ENCODE data around the gene ZNF783. TPM values are rescaled to one million over a fixed set of nuclear protein-coding genes. Genes with fewer than 3 reads are reported as not detected.
A peak's percentile ranks its signal among the peaks of the same experiment; 100 is the strongest.
"Not testable (repeated sequence)": the region's sequence is repeated elsewhere in the genome, so short reads cannot be mapped to it uniquely, and the experiment has no call there.

ZNF783 gene
- total RNA-seq, 2 donors from 2014 or later = 14.0 to 27.9 TPM

DNA sequence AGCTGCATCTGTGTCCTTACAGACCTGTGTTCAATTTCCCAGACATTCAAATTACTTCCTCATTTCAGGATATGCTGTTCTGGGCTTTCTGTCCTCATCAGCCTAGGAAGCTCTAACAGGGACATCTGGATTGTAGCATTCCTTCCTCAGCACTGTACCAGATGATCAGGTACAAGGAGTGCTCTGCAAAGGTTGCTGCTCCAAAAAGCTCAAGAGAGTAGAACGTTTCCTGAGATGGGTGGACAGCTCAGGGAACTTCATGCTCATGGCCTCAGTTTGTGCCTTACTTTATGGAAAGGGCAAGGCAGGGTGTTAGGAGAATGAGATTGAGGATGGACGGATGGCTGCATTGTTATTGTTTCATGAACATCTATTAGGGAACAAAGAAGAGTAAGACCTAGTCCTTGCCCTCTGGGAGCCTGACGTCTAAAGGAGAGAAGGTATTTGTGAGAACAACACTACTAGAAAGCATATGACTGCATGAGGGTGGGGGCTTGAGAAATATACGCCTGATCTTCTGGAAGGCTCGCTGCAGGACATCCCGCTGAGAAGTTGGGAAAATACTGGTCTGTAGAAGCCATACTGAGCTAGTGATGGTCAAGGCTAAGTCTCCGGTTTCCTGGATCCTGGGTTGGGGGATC is 33.0 kb upstream of the ZNF783 start:
- Mint-ChIP-seq H3K36me3 (peaks cover 6% of the 10 kb centered on the region), H3K4me1 (ENCODE audit: low read depth in 2 of 2) (peaks cover 0 to 8% of the 10 kb centered on the region in 2 donors), H3K9me3 (no peaks in the 10 kb centered on the region), H3K27me3 (peaks cover 8 to 12% of the 10 kb centered on the region in 2 donors), H3K4me3 (no peak overlapping the region), H3K27ac (peak overlapping the region in 1 of 2 donors; percentile 32)
- no peak for DNase-seq (ENCODE audit: low spot score)
- no peak for ATAC-seq

DNA sequence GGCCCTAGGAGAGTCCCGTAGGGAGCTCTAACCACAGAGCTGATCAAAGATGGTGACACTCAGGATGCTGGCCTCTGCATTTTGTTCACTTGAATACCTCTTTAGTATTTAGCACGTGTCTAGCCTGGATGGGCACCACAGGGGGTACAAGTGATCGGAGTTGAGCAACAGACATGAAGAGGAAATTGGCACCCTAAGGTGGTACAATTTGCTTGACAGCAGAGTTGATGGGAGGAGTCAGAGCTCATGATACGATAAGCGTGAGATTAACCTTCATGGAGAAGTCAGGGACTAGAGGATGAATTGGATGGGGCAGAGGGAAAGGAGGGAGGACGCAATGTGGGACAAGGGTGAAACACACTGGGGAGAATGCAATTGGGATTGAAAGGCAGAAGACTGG is 32.5 kb upstream of the ZNF783 start:
- peak overlapping the region in 1 of 2 donors; percentile 32 for H3K27ac Mint-ChIP-seq
- ATAC-seq (no peak), DNase-seq (ENCODE audit: low spot score) (no peak)
- peaks cover 8 to 12% of the 10 kb centered on the region in 2 donors for H3K27me3 Mint-ChIP-seq
- H3K4me1 Mint-ChIP-seq (ENCODE audit: low read depth in 2 of 2) = peaks cover 0 to 8% of the 10 kb centered on the region in 2 donors
- H3K9me3 Mint-ChIP-seq = no peaks in the 10 kb centered on the region
- peaks cover 6% of the 10 kb centered on the region for H3K36me3 Mint-ChIP-seq
- H3K4me3 Mint-ChIP-seq = no peak overlapping the region

DNA sequence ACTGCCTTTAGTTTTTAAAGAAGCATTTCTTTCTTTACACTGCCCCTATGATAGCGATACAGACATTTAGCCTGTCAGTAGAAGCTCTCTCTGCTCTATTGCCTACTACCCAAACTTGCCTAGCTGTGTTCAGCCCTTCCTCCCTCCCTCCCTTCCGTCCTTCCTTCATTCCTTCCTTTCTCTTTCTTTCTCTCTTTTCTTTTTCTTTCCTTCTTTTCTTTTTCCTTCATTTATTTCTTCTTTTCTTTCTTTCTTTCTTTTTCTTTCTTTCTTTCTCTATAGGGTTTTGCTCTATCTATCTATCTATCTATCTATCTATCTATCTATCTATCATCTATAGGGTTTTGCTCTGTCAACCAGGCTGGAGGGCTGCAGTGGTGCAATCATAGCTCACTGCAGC is 29.6 kb upstream of the ZNF783 start:
- Mint-ChIP-seq H3K27me3 (peaks cover 8 to 18% of the 10 kb centered on the region in 2 donors), H3K4me1 (ENCODE audit: low read depth in 2 of 2) (peaks cover 0 to 8% of the 10 kb centered on the region in 2 donors), H3K9me3 (no peaks in the 10 kb centered on the region), H3K27ac (peak overlapping the region in 1 of 2 donors; percentile 18), H3K36me3 (no peaks in the 10 kb centered on the region), H3K4me3 (no peak overlapping the region)
- ATAC-seq (no peak), DNase-seq (ENCODE audit: low spot score) (no peak)

DNA sequence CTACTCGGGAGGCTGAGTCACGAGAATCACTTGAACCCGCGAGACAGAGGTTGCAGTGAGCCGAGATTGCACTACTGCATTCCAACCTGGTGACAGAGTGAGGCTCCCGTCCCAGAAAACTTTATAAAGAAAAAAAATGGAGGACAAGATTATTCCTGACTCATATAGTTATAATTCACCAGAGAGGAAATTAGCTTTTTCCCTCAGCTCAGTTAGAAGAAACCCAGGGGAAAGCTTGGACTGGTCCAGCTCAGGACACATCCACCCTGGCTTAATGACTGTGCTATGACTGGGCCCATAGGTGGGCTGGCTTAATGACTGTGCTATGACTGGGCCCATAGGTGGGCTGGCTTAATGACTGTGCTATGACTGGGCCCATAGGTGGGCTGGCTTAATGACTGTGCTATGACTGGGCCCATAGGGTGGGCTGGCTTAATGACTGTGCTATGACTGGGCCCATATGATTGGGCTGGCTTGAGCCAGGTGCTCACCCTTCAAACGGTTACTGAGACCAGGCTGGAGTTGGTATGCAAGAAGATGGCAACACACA is 28.3 kb upstream of the ZNF783 start:
- not testable (repeated sequence) for H3K9me3 Mint-ChIP-seq; H3K4me3 Mint-ChIP-seq; DNase-seq (ENCODE audit: low spot score); H3K36me3 Mint-ChIP-seq; ATAC-seq; H3K27ac Mint-ChIP-seq
- Mint-ChIP-seq H3K4me1 (ENCODE audit: low read depth in 2 of 2) (peaks cover 6 to 12% of the 10 kb centered on the region in 2 donors), H3K27me3 (peaks cover 12 to 18% of the 10 kb centered on the region in 2 donors)

DNA sequence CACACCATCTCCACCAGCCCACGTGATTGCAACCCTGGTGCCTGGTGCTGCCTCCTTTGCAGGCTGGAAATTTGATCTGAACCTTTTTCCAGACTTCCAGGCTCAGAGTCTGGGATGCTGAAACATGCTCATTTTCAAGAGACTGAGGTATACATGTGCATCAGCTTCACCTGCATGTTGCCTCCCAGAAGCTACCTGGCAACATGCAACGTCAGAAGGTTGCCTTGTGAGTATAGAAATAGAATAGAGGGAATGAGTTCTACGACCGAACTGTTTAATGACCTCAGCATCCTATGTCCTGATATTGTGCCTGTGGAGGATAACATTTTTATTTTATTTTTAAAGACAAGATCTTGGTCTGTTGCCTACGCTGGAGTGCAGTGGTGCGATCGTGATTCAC is 24.5 kb upstream of the ZNF783 start:
- no peak for DNase-seq (ENCODE audit: low spot score)
- ATAC-seq = no peak
- H3K27ac Mint-ChIP-seq = no peak overlapping the region
- no peaks in the 10 kb centered on the region for H3K9me3 Mint-ChIP-seq
- no peak overlapping the region for H3K4me3 Mint-ChIP-seq
- H3K36me3 Mint-ChIP-seq = peaks cover 3% of the 10 kb centered on the region
- peaks cover 19 to 23% of the 10 kb centered on the region in 2 donors for H3K4me1 Mint-ChIP-seq (ENCODE audit: low read depth in 2 of 2)
- peaks cover 9 to 13% of the 10 kb centered on the region in 2 donors for H3K27me3 Mint-ChIP-seq

DNA sequence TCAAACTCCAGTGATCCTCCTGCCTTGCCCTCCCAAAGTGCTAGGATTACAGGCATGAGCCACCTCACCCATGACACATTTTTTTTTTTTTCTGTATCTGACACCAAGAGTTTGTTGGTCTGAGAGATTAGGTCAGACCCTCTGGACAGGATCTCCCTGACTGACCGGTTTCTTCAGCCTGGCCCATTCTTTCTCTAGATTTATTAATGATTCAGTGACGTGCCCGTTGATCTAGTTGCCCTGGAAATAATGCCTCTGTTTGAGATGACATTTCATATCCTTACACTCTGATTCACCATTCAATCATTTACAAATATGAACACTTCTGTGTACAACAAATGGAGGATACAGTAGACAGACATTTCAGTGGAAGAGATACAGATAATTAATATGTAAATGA is 23.9 kb upstream of the ZNF783 start:
- Mint-ChIP-seq H3K27ac (peak overlapping the region; percentile 9 to 26), H3K4me1 (ENCODE audit: low read depth in 2 of 2) (peaks cover 21 to 27% of the 10 kb centered on the region in 2 donors), H3K4me3 (peak overlapping the region; percentile 68), H3K9me3 (no peaks in the 10 kb centered on the region), H3K36me3 (peaks cover 8% of the 10 kb centered on the region), H3K27me3 (peaks cover 5 to 8% of the 10 kb centered on the region in 2 donors)
- DNase-seq (ENCODE audit: low spot score) = no peak
- ATAC-seq = no peak

DNA sequence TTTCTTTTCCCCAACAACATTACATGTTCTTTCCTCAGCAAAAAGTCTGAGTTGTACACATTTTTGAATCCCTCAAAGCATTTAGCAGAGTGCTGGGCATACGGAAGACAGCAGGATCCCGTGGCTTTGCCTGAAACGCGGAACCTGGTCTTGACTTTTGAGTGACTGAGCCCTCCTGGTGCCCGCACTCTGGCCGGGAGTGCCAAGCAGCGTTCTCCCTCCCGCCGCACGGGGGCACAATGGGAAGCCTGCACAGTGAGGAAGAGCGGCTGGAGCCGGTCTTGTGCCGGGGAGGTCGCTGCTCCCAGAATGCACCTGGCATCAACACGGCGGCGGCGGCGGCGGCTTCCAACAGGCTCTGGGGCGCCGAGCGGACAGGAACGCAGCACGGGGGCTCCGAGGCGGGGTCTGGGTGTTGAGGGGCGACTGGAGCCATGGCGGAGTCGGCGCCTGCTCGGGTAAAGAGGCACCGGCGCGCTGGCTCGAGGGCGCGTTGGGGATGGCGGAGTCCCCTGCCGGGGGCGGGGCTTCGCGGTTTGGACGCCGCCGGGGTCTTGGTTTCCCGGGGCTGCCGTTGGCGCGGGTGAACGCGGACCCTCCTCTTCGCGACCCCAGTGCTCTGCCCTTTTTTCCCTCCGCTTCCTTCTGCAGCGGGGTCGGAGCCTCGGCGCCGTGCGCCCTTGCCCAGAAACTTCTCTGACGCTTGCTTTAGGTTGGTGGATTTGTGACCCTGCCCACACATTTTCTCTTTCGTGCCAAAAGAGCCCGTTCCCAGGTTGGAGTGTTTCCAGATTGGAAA is 22.5 kb upstream of the ZNF783 start, which contains the start of gene ZNF212:
ZNF212 (plus strand) TSS at position 307 of the 799 bp plus-strand sequence; CDS start at position 435, 128 bp downstream.
- ATAC-seq (peak; percentile 100), DNase-seq (ENCODE audit: low spot score) (peak; percentile 91)
- Mint-ChIP-seq H3K9me3 (no peaks in the 10 kb centered on the region), H3K36me3 (peaks cover 8% of the 10 kb centered on the region), H3K27ac (peak within 1 kb of the TSS; percentile 75 to 91), H3K4me1 (ENCODE audit: low read depth in 2 of 2) (peaks cover 23 to 27% of the 10 kb centered on the region in 2 donors), H3K27me3 (peaks cover 4 to 6% of the 10 kb centered on the region in 2 donors), H3K4me3 (peak within 1 kb of the TSS; percentile 96)

DNA sequence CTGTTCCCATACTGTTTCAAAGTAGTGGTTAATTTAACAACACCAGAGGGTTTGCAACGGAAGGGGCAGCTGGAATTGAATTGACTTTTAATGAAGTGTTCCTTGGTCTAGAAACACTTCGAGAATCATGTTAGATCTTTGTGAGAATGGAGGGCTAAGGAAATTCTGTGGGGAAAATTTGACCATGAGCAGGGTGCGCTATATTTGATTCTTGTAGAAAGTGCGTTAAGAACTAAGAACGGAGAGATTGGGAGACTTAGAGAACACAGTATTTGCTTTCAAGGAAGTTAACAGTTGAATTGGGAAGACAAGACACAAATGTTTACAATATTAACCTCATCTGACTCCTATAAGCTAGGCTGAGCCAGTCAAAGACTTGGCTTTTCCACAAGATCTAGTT is 21.4 kb upstream of the ZNF783 start:
- ATAC-seq (no peak), DNase-seq (ENCODE audit: low spot score) (no peak)
- H3K4me1 Mint-ChIP-seq (ENCODE audit: low read depth in 2 of 2) = peaks cover 29 to 32% of the 10 kb centered on the region in 2 donors
- peak overlapping the region; percentile 75 to 91 for H3K27ac Mint-ChIP-seq
- H3K36me3 Mint-ChIP-seq = peaks cover 8% of the 10 kb centered on the region
- H3K9me3 Mint-ChIP-seq = no peaks in the 10 kb centered on the region
- peaks cover 4 to 6% of the 10 kb centered on the region in 2 donors for H3K27me3 Mint-ChIP-seq
- H3K4me3 Mint-ChIP-seq = peak overlapping the region; percentile 96

DNA sequence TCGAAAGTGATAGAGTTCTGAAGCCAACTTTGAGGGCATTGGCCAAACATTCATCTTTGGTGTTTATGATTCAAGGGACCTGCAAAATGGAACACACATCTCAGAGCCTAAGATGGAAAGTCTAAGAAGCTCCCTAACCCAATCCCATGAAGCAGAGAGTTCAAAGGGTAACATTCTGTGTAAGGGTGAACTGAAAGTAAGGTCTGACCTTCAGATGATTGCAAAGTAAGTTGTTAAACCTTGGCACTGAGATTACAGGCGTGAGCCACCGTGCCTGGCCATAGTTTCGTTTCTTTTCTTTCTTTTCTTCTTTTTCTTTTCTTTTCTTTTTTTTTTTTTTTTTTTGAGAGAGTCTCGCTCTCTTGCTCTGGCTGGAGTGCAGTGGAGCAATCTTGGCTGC is 20.3 kb upstream of the ZNF783 start:
- no peak for ATAC-seq
- Mint-ChIP-seq H3K27ac (no peak overlapping the region), H3K4me1 (ENCODE audit: low read depth in 2 of 2) (peaks cover 35 to 37% of the 10 kb centered on the region in 2 donors), H3K27me3 (peaks cover 2 to 4% of the 10 kb centered on the region in 2 donors), H3K9me3 (no peaks in the 10 kb centered on the region), H3K4me3 (no peak overlapping the region), H3K36me3 (peaks cover 8% of the 10 kb centered on the region)
- DNase-seq (ENCODE audit: low spot score) = no peak

DNA sequence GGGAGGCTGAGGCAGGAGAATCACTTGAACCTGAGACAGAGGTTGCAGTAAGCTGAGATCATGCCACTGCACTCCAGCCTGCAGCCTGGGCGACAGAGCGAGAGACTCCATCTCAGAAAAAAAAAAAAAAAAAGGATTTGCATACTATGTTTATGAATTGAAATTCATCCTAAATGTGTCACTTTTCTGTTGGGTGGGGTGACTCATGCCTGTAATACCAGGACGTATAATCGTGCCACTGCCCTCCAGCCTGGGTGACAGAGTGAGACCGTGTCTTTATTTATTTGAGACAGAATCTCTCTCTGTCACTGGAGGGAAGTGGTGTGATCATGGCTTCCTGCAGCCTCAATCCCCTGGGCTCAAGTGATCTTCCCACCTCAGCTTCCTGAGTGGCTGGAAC is 16.8 kb upstream of the ZNF783 start:
- no peaks in the 10 kb centered on the region for H3K9me3 Mint-ChIP-seq
- no peaks in the 10 kb centered on the region for H3K27me3 Mint-ChIP-seq
- H3K4me3 Mint-ChIP-seq = peak overlapping the region; percentile 2
- H3K4me1 Mint-ChIP-seq (ENCODE audit: low read depth in 2 of 2) = peaks cover 32 to 33% of the 10 kb centered on the region in 2 donors
- no peak for DNase-seq (ENCODE audit: low spot score)
- ATAC-seq = peak; percentile 82 to 94
- H3K27ac Mint-ChIP-seq = peak overlapping the region; percentile 52 to 56
- peaks cover 8% of the 10 kb centered on the region for H3K36me3 Mint-ChIP-seq

DNA sequence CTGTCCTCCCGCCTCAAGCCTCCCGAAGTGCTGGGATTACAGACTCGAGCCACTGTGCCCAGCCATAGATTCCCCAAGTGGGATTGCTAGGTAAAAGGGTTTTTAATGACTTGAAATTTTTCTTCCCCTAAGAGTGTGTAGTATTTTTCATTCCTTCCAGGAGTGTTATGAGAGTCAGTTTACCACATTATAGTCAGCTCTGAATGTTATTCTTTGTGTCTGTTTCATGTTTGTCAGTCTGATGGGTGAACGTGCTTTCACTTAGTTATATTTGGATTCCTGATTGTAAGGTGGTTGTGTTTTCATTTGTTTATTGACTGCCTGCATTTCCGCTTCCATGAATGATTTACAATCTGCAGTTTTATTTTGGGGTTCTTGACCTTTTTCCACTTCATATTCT is 16.3 kb upstream of the ZNF783 start:
- H3K27me3 Mint-ChIP-seq = no peaks in the 10 kb centered on the region
- no peak for DNase-seq (ENCODE audit: low spot score)
- H3K27ac Mint-ChIP-seq = peak overlapping the region; percentile 52 to 56
- peak overlapping the region; percentile 2 for H3K4me3 Mint-ChIP-seq
- H3K36me3 Mint-ChIP-seq = peaks cover 8% of the 10 kb centered on the region
- ATAC-seq = peak in 1 of 2 donors; percentile 55
- no peaks in the 10 kb centered on the region for H3K9me3 Mint-ChIP-seq
- peaks cover 27 to 29% of the 10 kb centered on the region in 2 donors for H3K4me1 Mint-ChIP-seq (ENCODE audit: low read depth in 2 of 2)

DNA sequence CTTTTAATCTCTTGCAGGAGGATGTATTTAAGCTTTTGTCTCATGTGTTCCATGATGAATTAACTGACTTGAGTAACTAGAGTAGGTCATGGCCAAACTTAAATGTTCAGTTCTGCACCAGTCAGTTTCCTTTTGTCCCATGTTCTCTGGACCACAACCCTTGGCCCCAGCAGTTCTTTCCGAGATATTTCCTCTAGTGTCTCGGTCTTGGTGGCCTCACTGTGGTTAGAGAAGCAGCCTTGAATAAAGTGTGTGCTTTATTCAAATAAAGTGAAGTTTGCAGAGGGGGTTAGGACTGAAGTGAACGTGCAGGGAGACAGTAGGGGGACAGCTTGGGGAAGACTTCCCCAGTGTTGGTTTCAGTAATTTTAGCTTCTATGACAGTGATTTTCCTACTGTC is 13.2 kb upstream of the ZNF783 start:
- Mint-ChIP-seq H3K9me3 (no peaks in the 10 kb centered on the region), H3K27me3 (no peaks in the 10 kb centered on the region), H3K27ac (peak overlapping the region in 1 of 2 donors; percentile 57), H3K4me1 (ENCODE audit: low read depth in 2 of 2) (peaks cover 18 to 24% of the 10 kb centered on the region in 2 donors), H3K4me3 (no peak overlapping the region), H3K36me3 (no peaks in the 10 kb centered on the region)
- DNase-seq (ENCODE audit: low spot score) (no peak), ATAC-seq (no peak)

DNA sequence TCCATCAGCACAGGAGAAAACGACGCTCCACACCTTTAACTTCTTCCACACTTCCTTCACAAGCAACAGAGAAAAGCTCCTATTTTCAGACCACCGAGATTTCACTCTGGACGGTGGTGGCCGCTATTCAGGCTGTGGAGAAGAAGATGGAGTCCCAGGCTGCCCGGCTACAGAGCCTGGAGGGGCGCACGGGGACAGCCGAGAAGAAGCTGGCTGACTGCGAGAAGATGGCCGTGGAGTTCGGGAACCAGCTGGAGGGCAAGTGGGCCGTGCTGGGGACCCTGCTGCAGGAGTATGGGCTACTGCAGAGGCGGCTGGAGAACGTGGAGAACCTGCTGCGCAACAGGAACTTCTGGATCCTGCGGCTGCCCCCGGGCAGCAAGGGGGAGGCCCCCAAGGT is 11.8 kb upstream of the ZNF783 start:
- not testable (repeated sequence) for H3K36me3 Mint-ChIP-seq; H3K9me3 Mint-ChIP-seq; DNase-seq (ENCODE audit: low spot score)

DNA sequence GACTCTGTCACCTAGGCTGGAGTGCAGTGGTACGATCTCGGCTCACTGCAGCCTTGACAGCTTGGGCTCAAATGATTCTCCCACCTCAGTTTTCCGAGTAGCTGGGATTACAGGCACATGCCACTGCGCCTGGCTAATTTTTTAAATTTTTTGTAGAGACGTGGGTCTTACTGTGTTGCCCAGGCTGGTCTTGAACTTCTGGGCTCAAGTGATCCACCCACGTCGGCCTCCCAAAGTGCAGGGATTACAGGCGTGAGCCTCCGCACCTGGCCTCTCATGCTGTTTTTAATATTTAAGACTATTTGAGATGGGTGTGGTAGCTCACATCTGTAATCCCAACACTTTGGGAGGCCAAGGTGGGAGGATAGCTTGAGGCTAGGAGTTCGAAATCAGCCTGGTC is 10.5 kb upstream of the ZNF783 start:
- not testable (repeated sequence) for ATAC-seq; H3K27me3 Mint-ChIP-seq; H3K27ac Mint-ChIP-seq; H3K4me3 Mint-ChIP-seq; H3K36me3 Mint-ChIP-seq; H3K9me3 Mint-ChIP-seq; DNase-seq (ENCODE audit: low spot score)
- peaks cover 8 to 10% of the 10 kb centered on the region in 2 donors for H3K4me1 Mint-ChIP-seq (ENCODE audit: low read depth in 2 of 2)

More for the DNA sequence above, 11.8 kb upstream of the ZNF783 start:
- H3K27ac Mint-ChIP-seq, ATAC-seq, H3K4me3 Mint-ChIP-seq, H3K27me3 Mint-ChIP-seq: not testable (repeated sequence)
- peaks cover 17 to 18% of the 10 kb centered on the region in 2 donors for H3K4me1 Mint-ChIP-seq (ENCODE audit: low read depth in 2 of 2)
